SK-N-SH (cell line): ENCODE results near the gene TMEM11. TPM values are rescaled to one million over a fixed set of nuclear protein-coding genes. Genes with fewer than 3 reads are reported as not detected.

Experiments used
- CTCF ChIA-PET: fragments of 300-600, 350-600 bp; formaldehyde crosslinking; extraction: SDS; loops from one replicate; lab custom pipeline; 2021; lab: Yijun Ruan, JAX
- POLR2A ChIA-PET: fragments of 350-600 bp; sonication (Branson Sonifier 250); formaldehyde crosslinking; extraction: SDS; loops from one replicate; lab custom pipeline; 2020; ENCODE audit warnings: antibody characterized with exemption, inconsistent platforms; lab: Yijun Ruan, JAX
- DNase-seq: peaks from one replicate; pipeline ENCODE4 v3.0.0; 2012
- H2AFZ ChIP-seq: fragments of 200-600 bp; sonication (generic); 2 replicates; pipeline ENCODE4 v1.8.1; 2016; ENCODE audit warnings: antibody characterized with exemption, mild to moderate bottlenecking, low read depth
- H3F3A ChIP-seq: fragments of 200-600 bp; sonication (generic); replicated peaks from 2 replicates; pipeline ENCODE3; 2016; ENCODE audit warnings: antibody characterized with exemption, mild to moderate bottlenecking; ENCODE audit not compliant: insufficient read depth
- H3K27ac ChIP-seq, 2 experiments: fragments of 200-500 bp in 1 of 2; fragments of 200-600 bp in 1 of 2; sonication (Bioruptor generic) in 1 of 2; sonication (generic), shearing (Covaris generic) in 1 of 2; 2 replicates each; pipeline versions ENCODE4 v1.5.1 to v1.6.1; 2014 to 2016; ENCODE audit warnings: low read depth in 2 of 2, inconsistent platforms in 1 of 2, low read length in 1 of 2, mild to moderate bottlenecking in 1 of 2, mixed read lengths in 1 of 2
- H3K27me3 ChIP-seq: fragments of 200-600 bp; sonication (generic), shearing (Covaris generic); 2 replicates; pipeline ENCODE4 v1.6.1; 2016; ENCODE audit warnings: mixed run types; ENCODE audit not compliant: insufficient read depth
- H3K36me3 ChIP-seq, 2 experiments: fragments of 200-500 bp in 1 of 2; fragments of 200-600 bp in 1 of 2; sonication (Bioruptor generic) in 1 of 2; sonication (generic) in 1 of 2; replicated peaks in 1 of 2; 2 replicates each; pipeline versions ENCODE3 to v1.5.1; 2014 to 2016; ENCODE audit warnings: low read length in 1 of 2, mild to moderate bottlenecking in 1 of 2; ENCODE audit not compliant: insufficient read depth in 2 of 2, control insufficient read depth in 1 of 2
- H3K4me1 ChIP-seq, 2 experiments: fragments of 200-500 bp in 1 of 2; fragments of 200-600 bp in 1 of 2; sonication (Bioruptor generic) in 1 of 2; sonication (generic), shearing (Covaris generic) in 1 of 2; 2 replicates each; pipeline versions ENCODE4 v1.5.1 to v1.6.1; 2014 to 2016; ENCODE audit warnings: low read depth in 1 of 2, low read length in 1 of 2, mixed run types in 1 of 2; ENCODE audit not compliant: insufficient read depth in 2 of 2, control insufficient read depth in 1 of 2
- H3K4me2 ChIP-seq: fragments of 200-600 bp; sonication (generic), shearing (Covaris generic); 2 replicates; pipeline ENCODE4 v1.6.1; 2017; ENCODE audit warnings: mixed run types
- H3K4me3 ChIP-seq, 2 experiments: fragments of 200-500 bp in 1 of 2; fragments of 200-600 bp in 1 of 2; sonication (Bioruptor generic) in 1 of 2; sonication (generic), shearing (Covaris generic) in 1 of 2; 2 replicates each; pipeline versions ENCODE4 v1.5.1 to v1.8.1; 2014 to 2016; ENCODE audit warnings: low read depth in 2 of 2, inconsistent platforms in 1 of 2, low read length in 1 of 2, mild to moderate bottlenecking in 1 of 2, mixed read lengths in 1 of 2, moderate library complexity in 1 of 2
- H3K79me2 ChIP-seq: fragments of 200-600 bp; sonication (generic); 2 replicates; pipeline ENCODE4 v1.8.1; 2017; ENCODE audit warnings: mild to moderate bottlenecking; ENCODE audit not compliant: insufficient read depth
- H3K9ac ChIP-seq: fragments of 200-600 bp; sonication (generic); 2 replicates; pipeline ENCODE4 v1.6.1; 2017; ENCODE audit warnings: mixed run types
- H3K9me2 ChIP-seq: fragments of 200-600 bp; sonication (generic); 2 replicates; pipeline ENCODE4 v1.6.1; 2017; ENCODE audit warnings: mixed run types
- H3K9me3 ChIP-seq: fragments of 200-600 bp; sonication (generic); 2 replicates; pipeline ENCODE4 v1.6.1; 2017; ENCODE audit warnings: mixed run types, mild to moderate bottlenecking, moderate library complexity
- H4K20me1 ChIP-seq: fragments of 200-600 bp; sonication (generic); 2 replicates; pipeline ENCODE4 v1.6.1; 2017; ENCODE audit warnings: mild to moderate bottlenecking, mixed run types; ENCODE audit not compliant: insufficient read depth
- CHD2 ChIP-seq: fragments of 150-350 bp; IDR thresholded peaks from 2 replicates; pipeline ENCODE4 v1.6.1; 2018; ENCODE audit warnings: low read length; ENCODE audit not compliant: partially characterized antibody
- GABPA ChIP-seq: IDR thresholded peaks from 2 replicates; pipeline ENCODE4 v1.4.0; 2012; ENCODE audit warnings: low read depth, mild to moderate bottlenecking
- MEF2A ChIP-seq: IDR thresholded peaks from 2 replicates; pipeline ENCODE4 v1.4.0; 2012; ENCODE audit warnings: low read depth, borderline replicate concordance
- MXI1 ChIP-seq: IDR thresholded peaks from 2 replicates; pipeline ENCODE4 v1.6.1; 2012; ENCODE audit warnings: mild to moderate bottlenecking, low read depth, low read length, improper control_type of control experiment
- NRF1 ChIP-seq: IDR thresholded peaks from 2 replicates; pipeline ENCODE4 v1.6.1; 2012; ENCODE audit warnings: low read depth, mild to moderate bottlenecking, low read length
- PBX3 ChIP-seq: IDR thresholded peaks from 2 replicates; pipeline ENCODE4; 2012
- POLR2AphosphoS5 ChIP-seq: IDR thresholded peaks from 2 replicates; pipeline ENCODE4 v1.6.1; 2012; ENCODE audit warnings: low read depth, low read length
- RXRA ChIP-seq: IDR thresholded peaks from 2 replicates; pipeline ENCODE4 v1.4.0; 2012; ENCODE audit warnings: low read depth, mild to moderate bottlenecking, borderline replicate concordance
- TAF1 ChIP-seq: IDR thresholded peaks from 2 replicates; pipeline ENCODE4 v1.6.1; 2012; ENCODE audit warnings: low read depth, mild to moderate bottlenecking, low read length, moderate library complexity, borderline replicate concordance
- TCF12 ChIP-seq: IDR thresholded peaks from 2 replicates; pipeline ENCODE4 v1.4.0; 2012
- TEAD4 ChIP-seq: IDR thresholded peaks from 2 replicates; pipeline ENCODE4 v1.4.0; 2012; ENCODE audit warnings: mild to moderate bottlenecking, borderline replicate concordance; ENCODE audit not compliant: insufficient read depth
- WGBS: methylation state at CpG from one replicate; pipeline ENCODE4 v1.1.6; 2017; ENCODE audit warnings: low lambda C conversion rate; 5-methylcytosine and 5-hydroxymethylcytosine counted together
- polyA plus RNA-seq, 3 experiments: library from polyadenylated mRNA; depleted of rRNA; stranded (reverse); fragments of >200 nt; gene quantifications; 2 replicates each; pipeline ENCODE4 v1.2.3, GENCODE V29; 2012
- small RNA-seq, 7 experiments: library from RNA; depleted of rRNA; stranded (forward); fragments of <200 nt; gene quantifications; one replicate each; pipeline ENCODE3, GENCODE V24; 2012
- TF ChIP-seq, protein P1 (sequence below): IDR thresholded peaks from 2 replicates; pipeline ENCODE4 v1.4.0; 2012; ENCODE audit warnings: low read depth
- TF ChIP-seq, protein P2 (sequence below): fragments of 150-350 bp; IDR thresholded peaks from 2 replicates; pipeline ENCODE4 v1.6.1; 2016; ENCODE audit warnings: mild to moderate bottlenecking, low read depth, low read length
- TF ChIP-seq, protein P3 (sequence below): IDR thresholded peaks from 2 replicates; pipeline ENCODE4 v1.6.1; 2012; ENCODE audit warnings: mild to moderate bottlenecking, low read depth, low read length, moderate library complexity

The TMEM11 gene
- polyA plus RNA-seq, 1 of the 3 experiments (the other 2 are of a cell fraction) = 52.3 TPM

GRCh38 chr17:21152731-21153130, 61.2 kb downstream of the TMEM11 start:
- ChIA-PET CTCF (no interaction called here), POLR2A (no interaction called here)
- Histone ChIP-seq H3K9me3 (peaks cover 27% of the 10 kb centered on the region; the same call in 1 of the 2 replicates), H3K9me2 (no peaks in the 10 kb centered on the region), H3F3A (no peaks in the 10 kb centered on the region), H3K79me2 (no peaks in the 10 kb centered on the region), H4K20me1 (no peaks in the 10 kb centered on the region), H2AFZ (no peak overlapping the region), H3K4me3 (no peak overlapping the region), H3K36me3 (peaks cover 0 to 6% of the 10 kb centered on the region in 2 experiments), H3K9ac (no peak overlapping the region), H3K27me3 (no peaks in the 10 kb centered on the region), H3K4me1 (no peaks in the 10 kb centered on the region), H3K4me2 (no peak overlapping the region), H3K27ac (no peak overlapping the region)
- DNase-seq = no peak
- WGBS = 72% methylated on average over 1 of the region's 1 CpG
- no peak for TF ChIP-seq GABPA
- TF ChIP-seq, all 33 proteins: peak for 0

DNA sequence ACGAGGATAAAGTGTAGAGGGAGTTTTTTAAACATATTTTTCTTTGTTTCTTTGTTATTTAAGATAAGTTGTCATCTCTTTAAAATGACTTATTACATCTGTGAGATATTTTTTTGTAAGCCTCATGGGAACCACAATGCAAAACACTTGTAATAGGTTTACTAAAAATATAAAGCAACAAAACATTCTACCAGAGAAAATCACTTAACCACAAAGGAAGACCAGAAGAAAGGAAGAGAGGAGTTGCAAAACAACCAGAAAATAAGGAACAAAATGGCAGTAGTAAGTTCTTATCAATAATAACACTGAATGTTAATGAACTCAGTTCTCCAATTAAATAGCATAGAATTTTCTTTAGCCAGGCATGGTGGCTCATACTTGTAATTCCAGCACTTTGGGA, 64.3 kb downstream of the TMEM11 start:
- H3K9me2 ChIP-seq = no peaks in the 10 kb centered on the region
- no peak overlapping the region for H2AFZ ChIP-seq
- H3K79me2 ChIP-seq = no peaks in the 10 kb centered on the region
- H3K9me3 ChIP-seq = peaks cover 13% of the 10 kb centered on the region; the same call in 1 of the 2 replicates
- H3K27me3 ChIP-seq = no peaks in the 10 kb centered on the region
- no peaks in the 10 kb centered on the region for H4K20me1 ChIP-seq
- H3F3A ChIP-seq = no peaks in the 10 kb centered on the region
- CTCF ChIA-PET = no interaction called here
- H3K27ac ChIP-seq = no peak overlapping the region
- TF ChIP-seq, protein P1, sequence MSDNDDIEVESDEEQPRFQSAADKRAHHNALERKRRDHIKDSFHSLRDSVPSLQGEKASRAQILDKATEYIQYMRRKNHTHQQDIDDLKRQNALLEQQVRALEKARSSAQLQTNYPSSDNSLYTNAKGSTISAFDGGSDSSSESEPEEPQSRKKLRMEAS = no peak
- TF ChIP-seq TCF12 (no peak), MXI1 (no peak), POLR2AphosphoS5 (no peak), MEF2A (no peak), PBX3 (no peak), RXRA (no peak), TAF1 (no peak), TEAD4 (no peak), GABPA (no peak), CHD2 (no peak), NRF1 (no peak)
- TF ChIP-seq, protein P2, sequence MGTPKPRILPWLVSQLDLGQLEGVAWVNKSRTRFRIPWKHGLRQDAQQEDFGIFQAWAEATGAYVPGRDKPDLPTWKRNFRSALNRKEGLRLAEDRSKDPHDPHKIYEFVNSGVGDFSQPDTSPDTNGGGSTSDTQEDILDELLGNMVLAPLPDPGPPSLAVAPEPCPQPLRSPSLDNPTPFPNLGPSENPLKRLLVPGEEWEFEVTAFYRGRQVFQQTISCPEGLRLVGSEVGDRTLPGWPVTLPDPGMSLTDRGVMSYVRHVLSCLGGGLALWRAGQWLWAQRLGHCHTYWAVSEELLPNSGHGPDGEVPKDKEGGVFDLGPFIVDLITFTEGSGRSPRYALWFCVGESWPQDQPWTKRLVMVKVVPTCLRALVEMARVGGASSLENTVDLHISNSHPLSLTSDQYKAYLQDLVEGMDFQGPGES = no peak
- TF ChIP-seq, protein P3, sequence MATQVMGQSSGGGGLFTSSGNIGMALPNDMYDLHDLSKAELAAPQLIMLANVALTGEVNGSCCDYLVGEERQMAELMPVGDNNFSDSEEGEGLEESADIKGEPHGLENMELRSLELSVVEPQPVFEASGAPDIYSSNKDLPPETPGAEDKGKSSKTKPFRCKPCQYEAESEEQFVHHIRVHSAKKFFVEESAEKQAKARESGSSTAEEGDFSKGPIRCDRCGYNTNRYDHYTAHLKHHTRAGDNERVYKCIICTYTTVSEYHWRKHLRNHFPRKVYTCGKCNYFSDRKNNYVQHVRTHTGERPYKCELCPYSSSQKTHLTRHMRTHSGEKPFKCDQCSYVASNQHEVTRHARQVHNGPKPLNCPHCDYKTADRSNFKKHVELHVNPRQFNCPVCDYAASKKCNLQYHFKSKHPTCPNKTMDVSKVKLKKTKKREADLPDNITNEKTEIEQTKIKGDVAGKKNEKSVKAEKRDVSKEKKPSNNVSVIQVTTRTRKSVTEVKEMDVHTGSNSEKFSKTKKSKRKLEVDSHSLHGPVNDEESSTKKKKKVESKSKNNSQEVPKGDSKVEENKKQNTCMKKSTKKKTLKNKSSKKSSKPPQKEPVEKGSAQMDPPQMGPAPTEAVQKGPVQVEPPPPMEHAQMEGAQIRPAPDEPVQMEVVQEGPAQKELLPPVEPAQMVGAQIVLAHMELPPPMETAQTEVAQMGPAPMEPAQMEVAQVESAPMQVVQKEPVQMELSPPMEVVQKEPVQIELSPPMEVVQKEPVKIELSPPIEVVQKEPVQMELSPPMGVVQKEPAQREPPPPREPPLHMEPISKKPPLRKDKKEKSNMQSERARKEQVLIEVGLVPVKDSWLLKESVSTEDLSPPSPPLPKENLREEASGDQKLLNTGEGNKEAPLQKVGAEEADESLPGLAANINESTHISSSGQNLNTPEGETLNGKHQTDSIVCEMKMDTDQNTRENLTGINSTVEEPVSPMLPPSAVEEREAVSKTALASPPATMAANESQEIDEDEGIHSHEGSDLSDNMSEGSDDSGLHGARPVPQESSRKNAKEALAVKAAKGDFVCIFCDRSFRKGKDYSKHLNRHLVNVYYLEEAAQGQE = no peak
- H3K36me3 ChIP-seq = no peaks in the 10 kb centered on the region
- POLR2A ChIA-PET = no interaction called here
- no peak for DNase-seq
- H3K9ac ChIP-seq = no peak overlapping the region
- no peak overlapping the region for H3K4me3 ChIP-seq
- 85% methylated on average over 1 of the region's 1 CpG for WGBS
- no peak overlapping the region for H3K4me2 ChIP-seq
- H3K4me1 ChIP-seq = no peaks in the 10 kb centered on the region

Small RNA genes within 50 kb of the gene (small RNA-seq; reads per million reads assigned to genes)
- gene RN7SL426P = 0 reads per million in 7 experiments

Other genes starting within 250 kb of the TMEM11 start
- gene USP22, start 171.2 kb downstream of the TMEM11 start, polyA plus RNA-seq (2012; rRNA removed) = 142 and 172 TPM in 2 replicates
- 17.8 and 24.2 TPM in 2 replicates for gene DHRS7B, start 87.2 kb downstream of the TMEM11 start, polyA plus RNA-seq (2012; rRNA removed)
- 3.9 and 4.0 TPM in 2 replicates for gene NATD1, start 39.2 kb upstream of the TMEM11 start, polyA plus RNA-seq (2012; rRNA removed)
- 21.2 and 30.0 TPM in 2 replicates for gene MAP2K3, start 70.5 kb upstream of the TMEM11 start, polyA plus RNA-seq (2012; rRNA removed)
- 0.31 and 0.36 TPM in 2 replicates for gene KCNJ12, start 162.2 kb upstream of the TMEM11 start, polyA plus RNA-seq (2012; rRNA removed)